Measurements from ENCODE around the gene LRTM1. TPM values are rescaled to one million over a fixed set of nuclear protein-coding genes. Genes with fewer than 3 reads are reported as not detected.

LRTM1 gene
- not detected in 2 replicates for total RNA-seq (2014; rRNA removed; shearing (Covaris generic); ENCODE audit: low replicate concordance)

- no peaks in the 10 kb centered on the region for H4K20me1 ChIP-seq (ENCODE audit: insufficient read depth, low read depth, low read length)
- H3K9ac ChIP-seq (ENCODE audit: low read length) = no peak within 1 kb of the TSS
- no peak within 1 kb of the TSS for H3K27ac ChIP-seq (ENCODE audit: low read length)
- H2AFZ ChIP-seq (ENCODE audit: low read length) = no peak within 1 kb of the TSS
- H3K4me2 ChIP-seq (ENCODE audit: low read depth, low read length, poor library complexity, severe bottlenecking) = no peak within 1 kb of the TSS
- no peak within 1 kb of the TSS for H3K4me3 ChIP-seq (ENCODE audit: low read length)
- no peaks in the 10 kb centered on the region for H3K9me2 ChIP-seq (replicated peaks; ENCODE audit: insufficient read depth, low read length)
- H3K9me3 ChIP-seq (ENCODE audit: low read length) = no peaks in the 10 kb centered on the region
- H3K27me3 ChIP-seq (ENCODE audit: low read length) = no peaks in the 10 kb centered on the region
- H3K79me2 ChIP-seq (ENCODE audit: low read length) = no peaks in the 10 kb centered on the region
- DNase-seq = peak; percentile 2
- no peaks in the 10 kb centered on the region for H3K36me3 ChIP-seq (ENCODE audit: insufficient read depth, low read length)
- H3K4me1 ChIP-seq (ENCODE audit: low read length) = no peaks in the 10 kb centered on the region
Measured at GRCh38 chr3:54928046-54928770, at the start of gene LRTM1. TSS of gene LRTM1 (minus strand) at chr3:54928059. CDS start at chr3:54927911, 148 bp downstream.

GRCh38 chr3:54977439-54977838, 49.6 kb upstream of the LRTM1 start:
- no peak overlapping the region for H3K9ac ChIP-seq (ENCODE audit: low read length)
- no peak overlapping the region for H3K4me3 ChIP-seq (ENCODE audit: low read length)
- no peaks in the 10 kb centered on the region for H4K20me1 ChIP-seq (ENCODE audit: insufficient read depth, low read depth, low read length)
- no peaks in the 10 kb centered on the region for H3K36me3 ChIP-seq (ENCODE audit: insufficient read depth, low read length)
- no peak for DNase-seq
- H3K27me3 ChIP-seq (ENCODE audit: low read length) = no peaks in the 10 kb centered on the region
- H3K27ac ChIP-seq (ENCODE audit: low read length) = no peak overlapping the region
- no peaks in the 10 kb centered on the region for H3K4me1 ChIP-seq (ENCODE audit: low read length)
- H3K9me2 ChIP-seq (replicated peaks; ENCODE audit: insufficient read depth, low read length) = no peaks in the 10 kb centered on the region
- H2AFZ ChIP-seq (ENCODE audit: low read length) = no peak overlapping the region
- no peaks in the 10 kb centered on the region for H3K79me2 ChIP-seq (ENCODE audit: low read length)
- H3K9me3 ChIP-seq (ENCODE audit: low read length) = no peaks in the 10 kb centered on the region
- H3K4me2 ChIP-seq (ENCODE audit: low read depth, low read length, poor library complexity, severe bottlenecking) = no peak overlapping the region

- no peaks in the 10 kb centered on the region for H3K9me3 ChIP-seq (ENCODE audit: low read length)
- H3K9ac ChIP-seq (ENCODE audit: low read length) = no peak overlapping the region
- H3K9me2 ChIP-seq (replicated peaks; ENCODE audit: insufficient read depth, low read length) = no peaks in the 10 kb centered on the region
- H3K4me3 ChIP-seq (ENCODE audit: low read length) = no peak overlapping the region
- no peak for DNase-seq
- H3K27me3 ChIP-seq (ENCODE audit: low read length) = no peaks in the 10 kb centered on the region
- no peaks in the 10 kb centered on the region for H4K20me1 ChIP-seq (ENCODE audit: insufficient read depth, low read depth, low read length)
- no peaks in the 10 kb centered on the region for H3K36me3 ChIP-seq (ENCODE audit: insufficient read depth, low read length)
- H3K4me1 ChIP-seq (ENCODE audit: low read length) = no peaks in the 10 kb centered on the region
- H3K79me2 ChIP-seq (ENCODE audit: low read length) = no peaks in the 10 kb centered on the region
- H2AFZ ChIP-seq (ENCODE audit: low read length) = no peak overlapping the region
- H3K4me2 ChIP-seq (ENCODE audit: low read depth, low read length, poor library complexity, severe bottlenecking) = no peak overlapping the region
- H3K27ac ChIP-seq (ENCODE audit: low read length) = no peak overlapping the region
Measured at GRCh38 chr3:54970895-54971294, 43.0 kb upstream of the LRTM1 start.

- Histone ChIP-seq H3K9me3 (ENCODE audit: low read length) (no peaks in the 10 kb centered on the region), H3K79me2 (ENCODE audit: low read length) (no peaks in the 10 kb centered on the region), H3K4me1 (ENCODE audit: low read length) (no peaks in the 10 kb centered on the region), H3K27me3 (ENCODE audit: low read length) (no peaks in the 10 kb centered on the region), H4K20me1 (ENCODE audit: insufficient read depth, low read depth, low read length) (no peaks in the 10 kb centered on the region), H3K4me2 (ENCODE audit: low read depth, low read length, poor library complexity, severe bottlenecking) (no peak overlapping the region), H3K4me3 (ENCODE audit: low read length) (no peak overlapping the region), H2AFZ (ENCODE audit: low read length) (no peak overlapping the region), H3K9ac (ENCODE audit: low read length) (no peak overlapping the region), H3K9me2 (replicated peaks; ENCODE audit: insufficient read depth, low read length) (no peaks in the 10 kb centered on the region), H3K36me3 (ENCODE audit: insufficient read depth, low read length) (no peaks in the 10 kb centered on the region), H3K27ac (ENCODE audit: low read length) (no peak overlapping the region)
- no peak for DNase-seq
Measured at GRCh38 chr3:54969652-54970051, 41.8 kb upstream of the LRTM1 start.

GRCh38 chr3:54968546-54969172, 40.8 kb upstream of the LRTM1 start:
- Histone ChIP-seq H3K9ac (ENCODE audit: low read length) (no peak overlapping the region), H4K20me1 (ENCODE audit: insufficient read depth, low read depth, low read length) (no peaks in the 10 kb centered on the region), H3K4me1 (ENCODE audit: low read length) (no peaks in the 10 kb centered on the region), H3K36me3 (ENCODE audit: insufficient read depth, low read length) (no peaks in the 10 kb centered on the region), H2AFZ (ENCODE audit: low read length) (no peak overlapping the region), H3K9me3 (ENCODE audit: low read length) (no peaks in the 10 kb centered on the region), H3K4me3 (ENCODE audit: low read length) (no peak overlapping the region), H3K27me3 (ENCODE audit: low read length) (no peaks in the 10 kb centered on the region), H3K27ac (ENCODE audit: low read length) (no peak overlapping the region), H3K9me2 (replicated peaks; ENCODE audit: insufficient read depth, low read length) (no peaks in the 10 kb centered on the region), H3K4me2 (ENCODE audit: low read depth, low read length, poor library complexity, severe bottlenecking) (no peak overlapping the region), H3K79me2 (ENCODE audit: low read length) (no peaks in the 10 kb centered on the region)
- DNase-seq = no peak

GRCh38 chr3:54967731-54968161, 39.9 kb upstream of the LRTM1 start:
- Histone ChIP-seq H3K79me2 (ENCODE audit: low read length) (no peaks in the 10 kb centered on the region), H3K36me3 (ENCODE audit: insufficient read depth, low read length) (no peaks in the 10 kb centered on the region), H2AFZ (ENCODE audit: low read length) (no peak overlapping the region), H3K4me3 (ENCODE audit: low read length) (no peak overlapping the region), H3K27ac (ENCODE audit: low read length) (no peak overlapping the region), H3K9me3 (ENCODE audit: low read length) (no peaks in the 10 kb centered on the region), H3K4me2 (ENCODE audit: low read depth, low read length, poor library complexity, severe bottlenecking) (no peak overlapping the region), H4K20me1 (ENCODE audit: insufficient read depth, low read depth, low read length) (no peaks in the 10 kb centered on the region), H3K9me2 (replicated peaks; ENCODE audit: insufficient read depth, low read length) (no peaks in the 10 kb centered on the region), H3K9ac (ENCODE audit: low read length) (no peak overlapping the region), H3K27me3 (ENCODE audit: low read length) (no peaks in the 10 kb centered on the region), H3K4me1 (ENCODE audit: low read length) (no peaks in the 10 kb centered on the region)
- DNase-seq = no peak

DNA sequence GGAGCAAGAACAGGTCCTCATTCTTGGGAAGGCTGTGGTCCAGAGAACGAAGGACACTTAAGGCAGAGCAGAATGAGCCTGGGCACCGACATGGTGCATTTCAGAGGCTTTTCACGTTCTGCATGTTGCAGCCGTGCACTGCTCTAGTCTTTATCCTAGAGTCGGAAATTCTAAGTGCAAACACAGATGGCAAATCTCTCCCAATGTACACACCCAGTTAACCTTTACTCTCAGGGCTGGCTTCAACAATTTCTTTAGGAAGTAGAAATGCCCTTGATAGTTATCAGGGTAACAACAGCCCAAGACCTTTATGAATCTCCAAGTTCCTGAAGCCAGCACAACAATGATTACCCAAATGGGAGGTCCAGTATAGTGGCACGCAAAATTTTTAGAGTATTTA, 39.1 kb upstream of the LRTM1 start:
- Histone ChIP-seq H3K4me3 (ENCODE audit: low read length) (no peak overlapping the region), H3K27ac (ENCODE audit: low read length) (no peak overlapping the region), H3K9me3 (ENCODE audit: low read length) (no peaks in the 10 kb centered on the region), H3K9me2 (replicated peaks; ENCODE audit: insufficient read depth, low read length) (no peaks in the 10 kb centered on the region), H3K36me3 (ENCODE audit: insufficient read depth, low read length) (no peaks in the 10 kb centered on the region), H3K4me2 (ENCODE audit: low read depth, low read length, poor library complexity, severe bottlenecking) (no peak overlapping the region), H4K20me1 (ENCODE audit: insufficient read depth, low read depth, low read length) (no peaks in the 10 kb centered on the region), H3K9ac (ENCODE audit: low read length) (no peak overlapping the region), H2AFZ (ENCODE audit: low read length) (no peak overlapping the region), H3K4me1 (ENCODE audit: low read length) (no peaks in the 10 kb centered on the region), H3K27me3 (ENCODE audit: low read length) (no peaks in the 10 kb centered on the region), H3K79me2 (ENCODE audit: low read length) (no peaks in the 10 kb centered on the region)
- no peak for DNase-seq

GRCh38 chr3:54965746-54966145, 37.9 kb upstream of the LRTM1 start:
- Histone ChIP-seq H3K4me1 (ENCODE audit: low read length) (no peaks in the 10 kb centered on the region), H4K20me1 (ENCODE audit: insufficient read depth, low read depth, low read length) (no peaks in the 10 kb centered on the region), H3K9ac (ENCODE audit: low read length) (no peak overlapping the region), H3K4me2 (ENCODE audit: low read depth, low read length, poor library complexity, severe bottlenecking) (no peak overlapping the region), H2AFZ (ENCODE audit: low read length) (no peak overlapping the region), H3K9me2 (replicated peaks; ENCODE audit: insufficient read depth, low read length) (no peaks in the 10 kb centered on the region), H3K9me3 (ENCODE audit: low read length) (no peaks in the 10 kb centered on the region), H3K27me3 (ENCODE audit: low read length) (no peaks in the 10 kb centered on the region), H3K27ac (ENCODE audit: low read length) (no peak overlapping the region), H3K4me3 (ENCODE audit: low read length) (no peak overlapping the region), H3K79me2 (ENCODE audit: low read length) (no peaks in the 10 kb centered on the region), H3K36me3 (ENCODE audit: insufficient read depth, low read length) (no peaks in the 10 kb centered on the region)
- DNase-seq = no peak
